Activated T-cell treated with anti-CD3 and anti-CD28 coated beads, Interleukin-2, amount 50 U/mL, for 72 hours (primary cell): ENCODE data around the gene CCL28. TPM values are rescaled to one million over a fixed set of nuclear protein-coding genes. Genes with fewer than 3 reads are reported as not detected.

Experiments used
- ATAC-seq, 2 donors: fragments of 150-1000 bp; cut with Tn5 transposase; replicated peaks in 1 of 2; 2 replicates each; pipeline ENCODE4 v1.10.0; 2021; ENCODE audit warnings: moderate library complexity in 2 of 2, mild to moderate bottlenecking in 1 of 2
- DNase-seq, 2 donors: peaks; one replicate each; pipeline ENCODE4 v3.0.0; 2021 to 2022; ENCODE audit warnings: mixed read lengths in 1 of 2
- H3K27ac Mint-ChIP-seq: one replicate; pipeline ENCODE4 v1.8.0; 2022; ENCODE audit warnings: mild to moderate bottlenecking, moderate library complexity, mixed read lengths
- H3K27me3 Mint-ChIP-seq: one replicate; pipeline ENCODE4 v1.8.0; 2022; ENCODE audit warnings: low read depth, mixed read lengths
- H3K36me3 Mint-ChIP-seq, 2 donors: one replicate each; pipeline ENCODE4 v1.8.0; 2022; ENCODE audit warnings: mixed read lengths in 2 of 2, mild to moderate bottlenecking in 1 of 2; ENCODE audit not compliant: insufficient read depth in 2 of 2
- H3K4me1 Mint-ChIP-seq: one replicate; pipeline ENCODE4 v1.8.0; 2022; ENCODE audit warnings: low read depth, mixed read lengths
- H3K4me3 Mint-ChIP-seq, 2 donors: one replicate each; pipeline ENCODE4 v1.8.0; 2022; ENCODE audit warnings: mild to moderate bottlenecking in 2 of 2, mixed read lengths in 2 of 2, moderate library complexity in 2 of 2
- H3K9me3 Mint-ChIP-seq, 2 donors: one replicate each; pipeline ENCODE4 v1.8.0; 2022; ENCODE audit warnings: mixed read lengths in 2 of 2
- total RNA-seq, 2 donors: library from RNA; stranded (reverse); gene quantifications; one replicate each; pipeline ENCODE4 v1.2.3, GENCODE V29; 2022

CCL28 gene
- total RNA-seq, 2 donors from 2014 or later = 15.0 to 15.2 TPM

GRCh38 chr5:43336159-43336558 lies 76.0 kb downstream of the CCL28 start:
- H3K36me3 Mint-ChIP-seq = peaks cover 30 to 44% of the 10 kb centered on the region in 2 donors
- peaks cover 32 to 33% of the 10 kb centered on the region in 2 donors for H3K9me3 Mint-ChIP-seq
- ATAC-seq (peak; percentile 96 to 98), DNase-seq (peak; percentile 59 to 61)
- peak overlapping the region; percentile 38 for H3K27ac Mint-ChIP-seq
- peaks cover 27% of the 10 kb centered on the region for H3K27me3 Mint-ChIP-seq
- H3K4me3 Mint-ChIP-seq = peak overlapping the region in 1 of 2 donors; percentile 2
- peaks cover 33% of the 10 kb centered on the region for H3K4me1 Mint-ChIP-seq

DNA sequence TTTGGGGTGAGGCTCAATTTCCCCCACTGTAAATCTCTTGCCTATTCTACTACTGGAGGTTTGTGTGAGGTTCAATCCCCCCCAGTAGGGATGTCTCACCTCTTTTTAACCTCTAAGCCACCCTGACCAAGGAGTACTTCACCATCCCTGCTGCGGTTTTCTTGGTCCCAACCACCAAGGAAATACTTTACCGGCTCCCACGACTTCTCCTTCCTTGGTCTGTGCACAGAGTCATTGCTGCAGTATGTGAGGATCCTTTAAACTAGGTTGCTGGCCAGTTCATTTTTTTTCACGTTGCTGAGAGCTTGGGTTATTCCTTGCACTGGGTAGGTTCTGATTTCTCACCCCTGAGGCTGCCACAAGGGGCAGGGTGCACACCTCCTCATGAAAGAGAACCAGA lies 76.5 kb downstream of the CCL28 start:
- no peak overlapping the region for H3K4me3 Mint-ChIP-seq
- DNase-seq = no peak
- H3K4me1 Mint-ChIP-seq = peaks cover 33% of the 10 kb centered on the region
- peaks cover 30 to 43% of the 10 kb centered on the region in 2 donors for H3K36me3 Mint-ChIP-seq
- peaks cover 32 to 33% of the 10 kb centered on the region in 2 donors for H3K9me3 Mint-ChIP-seq
- H3K27ac Mint-ChIP-seq = peak overlapping the region; percentile 38
- peak; percentile 4 to 16 for ATAC-seq
- H3K27me3 Mint-ChIP-seq = peaks cover 27% of the 10 kb centered on the region

- Mint-ChIP-seq H3K9me3 (peaks cover 25 to 29% of the 10 kb centered on the region in 2 donors), H3K36me3 (peaks cover 25% of the 10 kb centered on the region in 2 donors), H3K27me3 (peaks cover 19% of the 10 kb centered on the region), H3K4me1 (peaks cover 19% of the 10 kb centered on the region), H3K27ac (no peak overlapping the region), H3K4me3 (no peak overlapping the region)
- DNase-seq (no peak), ATAC-seq (no peak)
Measured at GRCh38 chr5:43332401-43332800, 79.8 kb downstream of the CCL28 start.

Other genes with a start within 250 kb of the CCL28 start
- 1 to 10 TPM; 3.4 to 4.3 TPM for gene NIM1K, start 220.2 kb downstream of the CCL28 start, total RNA-seq
- gene HMGCS1, start 99.0 kb downstream of the CCL28 start, total RNA-seq = 10 to 100 TPM; 78.6 to 81.5 TPM
- gene TMEM267, start 71.5 kb upstream of the CCL28 start, total RNA-seq = 10 to 100 TPM; 30.7 to 35.5 TPM
- gene C5orf34, start 102.8 kb upstream of the CCL28 start, total RNA-seq = 10 to 100 TPM; 21.0 to 21.7 TPM
- 10 to 100 TPM; 65.0 to 69.8 TPM for gene PAIP1, start 144.7 kb upstream of the CCL28 start, total RNA-seq
- 100 to 1,000 TPM; 121 to 138 TPM for gene NNT, start 190.8 kb upstream of the CCL28 start, total RNA-seq